ENCODE data around the gene NRG3. TPM values are rescaled to one million over a fixed set of nuclear protein-coding genes. Genes with fewer than 3 reads are reported as not detected.
"Not testable (repeated sequence)": the region's sequence is repeated elsewhere in the genome, so short reads cannot be mapped to it uniquely, and the experiment has no call there.

Gene NRG3
- total and polyA plus RNA-seq, 2 of the 8 experiments (the other 6 are each of a cell fraction or from before 2014, with no cell fraction given) = 4.2 to 5.0 TPM

DNA sequence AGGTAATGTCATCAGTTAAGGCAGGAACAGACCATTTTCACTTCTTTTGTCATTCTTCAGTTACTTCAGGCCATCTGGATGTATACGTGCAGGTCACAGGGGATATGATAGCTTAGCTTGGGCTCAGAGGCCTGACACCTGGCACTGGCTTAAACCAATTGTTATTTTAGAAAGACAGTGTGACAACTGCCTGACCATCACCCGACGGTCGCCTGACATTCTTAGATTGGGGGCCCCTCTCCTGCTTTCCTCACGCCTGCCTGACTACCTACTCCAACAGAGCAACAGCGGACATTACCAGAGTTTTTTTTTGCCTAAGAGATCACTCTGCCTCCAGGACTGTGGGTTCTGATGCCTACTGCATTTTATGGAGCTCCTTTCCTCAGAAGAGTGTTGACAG, 803.5 kb downstream of the NRG3 start:
- H3K9me3 ChIP-seq (ENCODE audit: insufficient read depth in 2 of 2, low read depth in 1 of 2, low read length in 1 of 2); H3K4ac ChIP-seq (replicated peaks; ENCODE audit: insufficient read length, low read depth, low read length); H3K23ac ChIP-seq (ENCODE audit: insufficient read length); H4K20me1 ChIP-seq (replicated peaks in 1 of 2; ENCODE audit: control insufficient read depth in 1 of 2, insufficient read depth in 2 of 2, low read length in 2 of 2); H2AFZ ChIP-seq (ENCODE audit: low read length); FAIRE-seq; H3K56ac ChIP-seq (replicated peaks; ENCODE audit: insufficient read length, low read depth, low read length); H3K4me2 ChIP-seq (ENCODE audit: insufficient read depth in 1 of 2, low read depth in 2 of 2, low read length in 2 of 2); H2BK15ac ChIP-seq (ENCODE audit: low read length); H4K8ac ChIP-seq (ENCODE audit: extremely low read depth, insufficient read depth, low read length); H4K5ac ChIP-seq (ENCODE audit: insufficient read length, low read depth, low read length); H3K4me3 ChIP-seq (ENCODE audit: extremely low read depth in 1 of 4, insufficient read depth in 2 of 4, low read depth in 3 of 4, low read length in 4 of 4); H3K23me2 ChIP-seq (ENCODE audit: low read depth, low read length); H3K9ac ChIP-seq (replicated peaks in 1 of 4; ENCODE audit: extremely low read depth in 1 of 4, low read depth in 3 of 4, low read length in 3 of 4); H3K14ac ChIP-seq (ENCODE audit: insufficient read length); H3K27me3 ChIP-seq (replicated peaks in 1 of 4; ENCODE audit: control insufficient read depth in 3 of 4, extremely low read depth in 1 of 4, insufficient read depth in 3 of 4, low read length in 3 of 4); H2AK5ac ChIP-seq (ENCODE audit: low read depth, low read length); H3K4me1 ChIP-seq (replicated peaks in 1 of 4; ENCODE audit: control insufficient read depth in 3 of 4, insufficient read depth in 4 of 4, low read length in 3 of 4); H2BK120ac ChIP-seq (replicated peaks; ENCODE audit: low read depth, low read length); H3K18ac ChIP-seq (ENCODE audit: extremely low read depth, low read length); H3K79me2 ChIP-seq (ENCODE audit: control insufficient read depth in 1 of 2, insufficient read depth in 2 of 2, low read length in 2 of 2); H3K27ac ChIP-seq (ENCODE audit: low read depth, low read length); DNase-seq (ENCODE audit: low read depth in 1 of 2, low spot score in 2 of 2); H3K79me1 ChIP-seq (ENCODE audit: low read depth, low read length); H4K91ac ChIP-seq (replicated peaks; ENCODE audit: insufficient read length, low read length); POLR2A ChIA-PET (ENCODE audit: partially characterized antibody); H3K36me3 ChIP-seq (ENCODE audit: control insufficient read depth in 2 of 4, insufficient read depth in 4 of 4, low read length in 3 of 4); H2BK20ac ChIP-seq (ENCODE audit: low read length); H2BK5ac ChIP-seq (ENCODE audit: low read depth, low read length); H2BK12ac ChIP-seq (ENCODE audit: low read depth, low read length): not testable (repeated sequence)
- 96% methylated on average over 6 of the region's 6 CpGs; no CpG with 5 or more reads in 1 of the 2 experiments for WGBS, 2 experiments (ENCODE audit: extremely low coverage in 1 of 2, insufficient coverage in 1 of 2, insufficient read length in 1 of 2, insufficient replicate concordance in 2 of 2, low coverage in 1 of 2, low lambda C conversion rate in 2 of 2, missing lambda C conversion rate in 1 of 2)
- CTCF ChIA-PET (ENCODE audit: partially characterized antibody) = interaction anchor here (1.4 kb wide), 1 partner anchor 9 kb away, joined by 6 read pairs; no protein-coding TSS in a partner anchor
